K562 (cell line): ENCODE data around the gene STAT6. TPM values are rescaled to one million over a fixed set of nuclear protein-coding genes. Genes with fewer than 3 reads are reported as not detected.
A peak's percentile ranks its signal among the peaks of the same experiment; 100 is the strongest.

Source experiments
- ARID3A ChIP-seq: IDR thresholded peaks from 2 replicates; pipeline ENCODE4 v1.6.1; 2012; ENCODE audit warnings: low read depth, low read length, improper control_type of control experiment, borderline replicate concordance
- CHCHD3 ChIP-seq: fragments of 250-450 bp; sonication (Bioruptor Pico); IDR thresholded peaks from 2 replicates; pipeline ENCODE4 v2.1.2; 2022; ENCODE audit warnings: mild to moderate bottlenecking
- ERF ChIP-seq: fragments of 450-650 bp; formaldehyde crosslinking; IDR thresholded peaks from 2 replicates; pipeline ENCODE4 v1.4.0; 2020; ENCODE audit warnings: mild to moderate bottlenecking, mixed read lengths
- ETV1 ChIP-seq: fragments of 450-650 bp; conservative IDR thresholded peaks from 2 replicates; pipeline ENCODE4 v1.6.1; 2016; ENCODE audit warnings: missing genetic modification characterization, control low read depth, low read depth, missing compliant biosample characterization
- ILF3 ChIP-seq: fragments of 450-650 bp; IDR thresholded peaks from 2 replicates; pipeline ENCODE4 v1.6.1; 2018; ENCODE audit warnings: antibody characterized with exemption, mild to moderate bottlenecking, moderate library complexity, borderline replicate concordance
- MAFG ChIP-seq: fragments of 450-650 bp; conservative IDR thresholded peaks from 2 replicates; pipeline ENCODE4 v1.6.1; 2016; ENCODE audit warnings: missing genetic modification characterization, missing compliant biosample characterization
- NFIX ChIP-seq: fragments of 250-450 bp; sonication (Bioruptor Pico); IDR thresholded peaks from 2 replicates; pipeline ENCODE4 v1.4.0; 2020; ENCODE audit warnings: low read depth, mild to moderate bottlenecking, moderate library complexity
- NRF1 ChIP-seq, 2 experiments: fragments of 450-650 bp; IDR thresholded peaks in 1 of 2; conservative IDR thresholded peaks in 1 of 2; 2 replicates each; pipeline ENCODE4 v1.6.1; 2014; ENCODE audit warnings: mild to moderate bottlenecking in 2 of 2
- RBM25 ChIP-seq: fragments of 200-400 bp; formaldehyde crosslinking; IDR thresholded peaks from 2 replicates; pipeline ENCODE4 v1.6.1; 2018; ENCODE audit warnings: low read length, low read depth, moderate library complexity; ENCODE audit not compliant: severe bottlenecking
- SIN3B ChIP-seq: fragments of 450-650 bp; IDR thresholded peaks from 2 replicates; pipeline ENCODE4 v1.6.1; 2017; ENCODE audit warnings: low read depth, mild to moderate bottlenecking, moderate library complexity
- SMAD2 ChIP-seq: fragments of 150-350 bp; IDR thresholded peaks from 2 replicates; pipeline ENCODE4 v1.6.1; 2014; ENCODE audit warnings: low read depth, mild to moderate bottlenecking, low read length
- STAG1 ChIP-seq: sonication (generic); formaldehyde crosslinking; IDR thresholded peaks from 2 replicates; pipeline ENCODE4 v1.5.0; 2020; ENCODE audit warnings: missing genetic modification reagents, borderline replicate concordance
- THAP7 ChIP-seq: fragments of 250-450 bp; sonication (Bioruptor Pico); IDR thresholded peaks from 2 replicates; pipeline ENCODE4 v1.5.0; 2021
- TOE1 ChIP-seq, 2 experiments: fragments of 450-650 bp in 1 of 2; sonication (generic) in 1 of 2; formaldehyde crosslinking in 1 of 2; IDR thresholded peaks; 2 replicates each; pipeline versions ENCODE4 v1.7.1 to v1.8.0; 2016 to 2022; ENCODE audit warnings: borderline replicate concordance in 2 of 2, mild to moderate bottlenecking in 2 of 2, antibody characterized with exemption in 1 of 2, inconsistent platforms in 1 of 2, low read depth in 1 of 2, missing genetic modification reagents in 1 of 2, moderate library complexity in 1 of 2
- ZBTB26 ChIP-seq: fragments of 450-650 bp; formaldehyde crosslinking; IDR thresholded peaks from 2 replicates; pipeline ENCODE4 v1.4.0; 2022; ENCODE audit warnings: missing genetic modification characterization
- ZBTB43 ChIP-seq: sonication (generic); formaldehyde crosslinking; IDR thresholded peaks from 2 replicates; pipeline ENCODE4 v1.8.0; 2023; ENCODE audit warnings: mild to moderate bottlenecking, missing genetic modification reagents
- ZNF280B ChIP-seq: fragments of 250-450 bp; sonication (Bioruptor Pico); IDR thresholded peaks from 2 replicates; pipeline ENCODE4 v1.5.1; 2021; ENCODE audit warnings: mild to moderate bottlenecking
- ZNF507 ChIP-seq: conservative IDR thresholded peaks from 2 replicates; pipeline ENCODE4 v1.6.1; 2017; ENCODE audit warnings: missing genetic modification characterization, missing compliant biosample characterization
- polyA plus RNA-seq, 8 experiments: library from polyadenylated mRNA; depleted of rRNA in 4 of 8; stranded (reverse) in 5 of 8; unstranded in 3 of 8; fragments of >200 nt; fragmentation: Nextera tagmentation in 2 of 8; fragmentation: Illumina TruSeq in 1 of 8; extraction: Ambion mirVana in 2 of 8; extraction: Trizol in 1 of 8; gene quantifications; 2 replicates each; pipeline versions ENCODE4 v1.2.1 to v1.2.3, GENCODE V29; 2011 to 2014; ENCODE audit warnings: inconsistent platforms in 1 of 8, missing spikeins in 1 of 8
- total RNA-seq, 7 experiments: library from RNA; depleted of rRNA in 6 of 7; stranded (reverse); fragments of >200 nt in 6 of 7; fragmentation: Illumina TruSeq in 2 of 7; extraction: Trizol in 2 of 7; gene quantifications; 2 replicates each; pipeline versions ENCODE4 v1.2.1 to v1.2.3, GENCODE V29; 2011 to 2021; ENCODE audit warnings: low replicate concordance in 1 of 7
- TF ChIP-seq, protein P1 (sequence below): fragments of 450-650 bp; IDR thresholded peaks from 2 replicates; pipeline ENCODE4 v1.6.1; 2016

The STAT6 gene
- total and polyA plus RNA-seq, 9 of the 15 experiments (the other 6 are each of a cell fraction or from before 2014, with no cell fraction given), result 2.4 to 49.5 (median 26.5) TPM

DNA sequence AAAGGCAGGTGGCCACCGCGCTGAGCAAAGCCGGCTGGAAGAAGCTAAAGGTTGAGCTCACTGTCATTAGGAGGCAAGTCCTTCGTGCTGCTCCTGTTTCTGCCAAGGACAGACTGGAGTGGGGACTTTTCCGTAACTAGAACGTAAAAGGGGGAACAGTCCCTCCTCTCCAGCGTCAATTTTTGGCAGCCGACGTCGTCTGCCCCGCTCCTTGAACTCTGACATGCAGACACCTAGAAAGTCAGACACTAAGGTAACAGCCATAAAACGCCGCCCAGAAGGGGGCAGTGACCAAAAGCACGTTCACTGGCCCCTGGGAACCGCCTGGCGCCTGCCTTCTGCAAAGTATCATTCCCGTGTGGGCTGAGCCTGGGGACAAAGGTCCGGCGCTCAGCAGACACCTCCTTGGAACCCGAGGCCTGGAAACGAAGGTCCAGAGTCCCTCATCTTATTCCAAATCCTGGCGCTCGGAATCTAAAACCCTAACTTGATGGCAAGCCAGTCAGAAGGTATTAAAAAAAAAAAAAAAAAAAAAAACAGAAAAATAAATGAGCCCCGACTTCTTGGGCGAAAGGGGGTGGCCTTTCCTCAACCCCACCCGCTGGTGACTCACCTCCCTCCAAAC, 16.1 kb upstream of the STAT6 start (continued):
- TF ChIP-seq, protein P1, sequence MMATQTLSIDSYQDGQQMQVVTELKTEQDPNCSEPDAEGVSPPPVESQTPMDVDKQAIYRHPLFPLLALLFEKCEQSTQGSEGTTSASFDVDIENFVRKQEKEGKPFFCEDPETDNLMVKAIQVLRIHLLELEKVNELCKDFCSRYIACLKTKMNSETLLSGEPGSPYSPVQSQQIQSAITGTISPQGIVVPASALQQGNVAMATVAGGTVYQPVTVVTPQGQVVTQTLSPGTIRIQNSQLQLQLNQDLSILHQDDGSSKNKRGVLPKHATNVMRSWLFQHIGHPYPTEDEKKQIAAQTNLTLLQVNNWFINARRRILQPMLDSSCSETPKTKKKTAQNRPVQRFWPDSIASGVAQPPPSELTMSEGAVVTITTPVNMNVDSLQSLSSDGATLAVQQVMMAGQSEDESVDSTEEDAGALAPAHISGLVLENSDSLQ, result 0 out of 2 replicates have a peak, but pooled peaks have one; percentile 6
- no peak for TF ChIP-seq ERF
- TF ChIP-seq ZNF280B (CRISPR knock-in tag), result no peak
- TF ChIP-seq TOE1 (IDR thresholded peaks at IDR 0.05; ENCODE audit: borderline replicate concordance), result no peak
- TF ChIP-seq TOE1 (CRISPR knock-in tag; IDR thresholded peaks at IDR 0.05; ENCODE audit: borderline replicate concordance, low read depth), result no peak
- TF ChIP-seq ILF3, result no peak
- TF ChIP-seq RBM25, result no peak
- no peak for TF ChIP-seq NFIX (CRISPR knock-in tag)
- TF ChIP-seq ZBTB26 (CRISPR knock-in tag), result no peak
- no peak for TF ChIP-seq MAFG
- TF ChIP-seq SIN3B, result no peak
- TF ChIP-seq STAG1 (CRISPR knock-in tag), result no peak
- no peak for TF ChIP-seq THAP7 (CRISPR knock-in tag)
- TF ChIP-seq ETV1 (tag), result no peak
- TF ChIP-seq NRF1 (conservative IDR thresholded peaks at IDR 0.05 in 1 of 2, IDR thresholded peaks at IDR 0.05 in 1 of 2), result peak; percentile 22 to 37; a peak in 1 of 4 replicates
- TF ChIP-seq CHCHD3 (CRISPR knock-in tag), result no peak
- TF ChIP-seq SMAD2, result no peak
- no peak for TF ChIP-seq ARID3A
- TF ChIP-seq ZBTB43, result no peak
- TF ChIP-seq ZNF507 (tag), result no peak
